Measurements from ENCODE around the gene CAT. TPM values are rescaled to one million over a fixed set of nuclear protein-coding genes. Genes with fewer than 3 reads are reported as not detected.

Gene CAT
- total and polyA plus RNA-seq, 4 donors: 51.5 to 76.0 (median 64.2) TPM

GRCh38 chr11:34505874-34506273, 67.1 kb downstream of the CAT start:
- Histone ChIP-seq H3K4me1 (ENCODE audit: control insufficient read depth in 1 of 2, insufficient read depth in 2 of 2, low read length in 2 of 2) (no peaks in the 10 kb centered on the region), H3K27me3 (ENCODE audit: control insufficient read depth in 1 of 2, insufficient read depth in 2 of 2, low read length in 1 of 2) (no peaks in the 10 kb centered on the region), H3K27ac (ENCODE audit: low read depth in 1 of 2, low read length in 2 of 2) (no peak overlapping the region), H3K36me3 (ENCODE audit: control insufficient read depth in 1 of 2, insufficient read depth in 2 of 2, low read length in 1 of 2) (no peaks in the 10 kb centered on the region), H3K9me3 (ENCODE audit: control insufficient read depth, low read length) (no peaks in the 10 kb centered on the region), H3K4me3 (ENCODE audit: low read length in 2 of 2) (no peak overlapping the region)
- ATAC-seq (ENCODE audit: low FRiP score): no peak
- WGBS, 2 donors: 76 to 85% methylated on average over 5 of the region's 5 CpGs
- intact Hi-C loops (cut with DNase I): no loop called here
- no peak for DNase-seq

- intact Hi-C loops (cut with DNase I): no loop called here
- ATAC-seq (ENCODE audit: low FRiP score) (no peak), DNase-seq (no peak)
- WGBS, 2 donors: 77 to 95% methylated on average over 6 of the region's 6 CpGs
- H3K27ac ChIP-seq (ENCODE audit: low read depth in 1 of 2, low read length in 2 of 2): no peak overlapping the region
- H3K36me3 ChIP-seq (ENCODE audit: control insufficient read depth in 1 of 2, insufficient read depth in 2 of 2, low read length in 1 of 2): no peaks in the 10 kb centered on the region
- no peaks in the 10 kb centered on the region for H3K9me3 ChIP-seq (ENCODE audit: control insufficient read depth, low read length)
- H3K27me3 ChIP-seq (ENCODE audit: control insufficient read depth in 1 of 2, insufficient read depth in 2 of 2, low read length in 1 of 2): no peaks in the 10 kb centered on the region
- H3K4me1 ChIP-seq (ENCODE audit: control insufficient read depth in 1 of 2, insufficient read depth in 2 of 2, low read length in 2 of 2): no peaks in the 10 kb centered on the region
- no peak overlapping the region for H3K4me3 ChIP-seq (ENCODE audit: low read length in 2 of 2)
These were observed 68.4 kb downstream of the CAT start for GRCh38 chr11:34507156-34507555.

GRCh38 chr11:34507610-34508009, 68.9 kb downstream of the CAT start:
- H3K36me3 ChIP-seq (ENCODE audit: control insufficient read depth in 1 of 2, insufficient read depth in 2 of 2, low read length in 1 of 2): no peaks in the 10 kb centered on the region
- no peak for DNase-seq
- H3K4me1 ChIP-seq (ENCODE audit: control insufficient read depth in 1 of 2, insufficient read depth in 2 of 2, low read length in 2 of 2): no peaks in the 10 kb centered on the region
- 55 to 69% methylated on average over 5 of the region's 5 CpGs for WGBS, 2 donors
- no peak for ATAC-seq (ENCODE audit: low FRiP score)
- H3K27me3 ChIP-seq (ENCODE audit: control insufficient read depth in 1 of 2, insufficient read depth in 2 of 2, low read length in 1 of 2): no peaks in the 10 kb centered on the region
- H3K9me3 ChIP-seq (ENCODE audit: control insufficient read depth, low read length): no peaks in the 10 kb centered on the region
- intact Hi-C loops (cut with DNase I): no loop called here
- no peak overlapping the region for H3K4me3 ChIP-seq (ENCODE audit: low read length in 2 of 2)
- no peak overlapping the region for H3K27ac ChIP-seq (ENCODE audit: low read depth in 1 of 2, low read length in 2 of 2)

- no peaks in the 10 kb centered on the region for H3K27me3 ChIP-seq (ENCODE audit: control insufficient read depth in 1 of 2, insufficient read depth in 2 of 2, low read length in 1 of 2)
- no peaks in the 10 kb centered on the region for H3K4me1 ChIP-seq (ENCODE audit: control insufficient read depth in 1 of 2, insufficient read depth in 2 of 2, low read length in 2 of 2)
- H3K4me3 ChIP-seq (ENCODE audit: low read length in 2 of 2): no peak overlapping the region
- intact Hi-C loops (cut with DNase I): no loop called here
- DNase-seq (no peak), ATAC-seq (ENCODE audit: low FRiP score) (no peak)
- H3K36me3 ChIP-seq (ENCODE audit: control insufficient read depth in 1 of 2, insufficient read depth in 2 of 2, low read length in 1 of 2): no peaks in the 10 kb centered on the region
- H3K27ac ChIP-seq (ENCODE audit: low read depth in 1 of 2, low read length in 2 of 2): no peak overlapping the region
- 42 to 49% methylated on average over 2 of the region's 2 CpGs for WGBS, 2 donors
- no peaks in the 10 kb centered on the region for H3K9me3 ChIP-seq (ENCODE audit: control insufficient read depth, low read length)
These were observed 69.8 kb downstream of the CAT start for GRCh38 chr11:34508524-34508923.

- Histone ChIP-seq H3K27ac (ENCODE audit: low read depth in 1 of 2, low read length in 2 of 2) (no peak overlapping the region), H3K27me3 (ENCODE audit: control insufficient read depth in 1 of 2, insufficient read depth in 2 of 2, low read length in 1 of 2) (no peaks in the 10 kb centered on the region), H3K9me3 (ENCODE audit: control insufficient read depth, low read length) (no peaks in the 10 kb centered on the region), H3K36me3 (ENCODE audit: control insufficient read depth in 1 of 2, insufficient read depth in 2 of 2, low read length in 1 of 2) (no peaks in the 10 kb centered on the region), H3K4me1 (ENCODE audit: control insufficient read depth in 1 of 2, insufficient read depth in 2 of 2, low read length in 2 of 2) (no peaks in the 10 kb centered on the region), H3K4me3 (ENCODE audit: low read length in 2 of 2) (no peak overlapping the region)
- WGBS, 2 donors: 25 to 26% methylated on average over 5 of the region's 5 CpGs
- DNase-seq: no peak
- ATAC-seq (ENCODE audit: low FRiP score): no peak
- intact Hi-C loops (cut with DNase I): no loop called here
These were observed 70.7 kb downstream of the CAT start for GRCh38 chr11:34509336-34509876.

- H3K9me3 ChIP-seq (ENCODE audit: control insufficient read depth, low read length): no peaks in the 10 kb centered on the region
- H3K4me1 ChIP-seq (ENCODE audit: control insufficient read depth in 1 of 2, insufficient read depth in 2 of 2, low read length in 2 of 2): no peaks in the 10 kb centered on the region
- intact Hi-C loops (cut with DNase I): no loop called here
- no peaks in the 10 kb centered on the region for H3K36me3 ChIP-seq (ENCODE audit: control insufficient read depth in 1 of 2, insufficient read depth in 2 of 2, low read length in 1 of 2)
- no peak for ATAC-seq (ENCODE audit: low FRiP score)
- no peak overlapping the region for H3K27ac ChIP-seq (ENCODE audit: low read depth in 1 of 2, low read length in 2 of 2)
- no peak for DNase-seq
- no peak overlapping the region for H3K4me3 ChIP-seq (ENCODE audit: low read length in 2 of 2)
- H3K27me3 ChIP-seq (ENCODE audit: control insufficient read depth in 1 of 2, insufficient read depth in 2 of 2, low read length in 1 of 2): no peaks in the 10 kb centered on the region
These were observed 71.5 kb downstream of the CAT start for GRCh38 chr11:34510218-34510617.

GRCh38 chr11:34510673-34511072, 71.9 kb downstream of the CAT start:
- H3K4me3 ChIP-seq (ENCODE audit: low read length in 2 of 2): no peak overlapping the region
- DNase-seq (no peak), ATAC-seq (ENCODE audit: low FRiP score) (no peak)
- WGBS, 2 donors: 98 to 99% methylated on average over 2 of the region's 2 CpGs
- no peaks in the 10 kb centered on the region for H3K27me3 ChIP-seq (ENCODE audit: control insufficient read depth in 1 of 2, insufficient read depth in 2 of 2, low read length in 1 of 2)
- no peaks in the 10 kb centered on the region for H3K36me3 ChIP-seq (ENCODE audit: control insufficient read depth in 1 of 2, insufficient read depth in 2 of 2, low read length in 1 of 2)
- no peaks in the 10 kb centered on the region for H3K9me3 ChIP-seq (ENCODE audit: control insufficient read depth, low read length)
- H3K4me1 ChIP-seq (ENCODE audit: control insufficient read depth in 1 of 2, insufficient read depth in 2 of 2, low read length in 2 of 2): no peaks in the 10 kb centered on the region
- H3K27ac ChIP-seq (ENCODE audit: low read depth in 1 of 2, low read length in 2 of 2): no peak overlapping the region
- intact Hi-C loops (cut with DNase I): no loop called here

GRCh38 chr11:34512840-34513681, 74.3 kb downstream of the CAT start:
- WGBS, 2 donors: 61 to 71% methylated on average over 24 of the region's 24 CpGs
- no peak overlapping the region for H3K27ac ChIP-seq (ENCODE audit: low read depth in 1 of 2, low read length in 2 of 2)
- H3K4me1 ChIP-seq (ENCODE audit: control insufficient read depth in 1 of 2, insufficient read depth in 2 of 2, low read length in 2 of 2): no peaks in the 10 kb centered on the region
- H3K9me3 ChIP-seq (ENCODE audit: control insufficient read depth, low read length): no peaks in the 10 kb centered on the region
- H3K27me3 ChIP-seq (ENCODE audit: control insufficient read depth in 1 of 2, insufficient read depth in 2 of 2, low read length in 1 of 2): no peaks in the 10 kb centered on the region
- no peaks in the 10 kb centered on the region for H3K36me3 ChIP-seq (ENCODE audit: control insufficient read depth in 1 of 2, insufficient read depth in 2 of 2, low read length in 1 of 2)
- ATAC-seq (ENCODE audit: low FRiP score): no peak
- no peak overlapping the region for H3K4me3 ChIP-seq (ENCODE audit: low read length in 2 of 2)
- intact Hi-C loops (cut with DNase I): no loop called here
- DNase-seq: no peak
